Activated naive CD8-positive, alpha-beta T cell treated with anti-CD3 and anti-CD28 coated beads, Interleukin-2, amount 50 U/mL, for 24 hours (primary cell): ENCODE measurements around the gene PIH1D1.
"Not testable (repeated sequence)": the region's sequence is repeated elsewhere in the genome, so short reads cannot be mapped to it uniquely, and the experiment has no call there.

Experiments used
- ATAC-seq: fragments of 150-1000 bp; cut with Tn5 transposase; one replicate; pipeline ENCODE4 v1.10.0; 2021
- DNase-seq: peaks from one replicate; pipeline ENCODE4 v3.0.0; 2021
- H3K27ac Mint-ChIP-seq: one replicate; pipeline ENCODE4 v1.8.0; 2021; ENCODE audit warnings: mild to moderate bottlenecking, mixed read lengths
- H3K27me3 Mint-ChIP-seq: one replicate; pipeline ENCODE4 v1.8.0; 2021; ENCODE audit warnings: mixed read lengths
- H3K36me3 Mint-ChIP-seq: one replicate; pipeline ENCODE4 v1.8.0; 2021; ENCODE audit warnings: low read depth, mixed read lengths
- H3K4me1 Mint-ChIP-seq: one replicate; pipeline ENCODE4 v1.8.0; 2021; ENCODE audit warnings: mixed read lengths
- H3K4me3 Mint-ChIP-seq: one replicate; pipeline ENCODE4 v1.8.0; 2021; ENCODE audit warnings: mild to moderate bottlenecking, moderate library complexity, mixed read lengths
- H3K9me3 Mint-ChIP-seq: one replicate; pipeline ENCODE4 v1.8.0; 2021; ENCODE audit warnings: mixed read lengths

The PIH1D1 gene

DNA sequence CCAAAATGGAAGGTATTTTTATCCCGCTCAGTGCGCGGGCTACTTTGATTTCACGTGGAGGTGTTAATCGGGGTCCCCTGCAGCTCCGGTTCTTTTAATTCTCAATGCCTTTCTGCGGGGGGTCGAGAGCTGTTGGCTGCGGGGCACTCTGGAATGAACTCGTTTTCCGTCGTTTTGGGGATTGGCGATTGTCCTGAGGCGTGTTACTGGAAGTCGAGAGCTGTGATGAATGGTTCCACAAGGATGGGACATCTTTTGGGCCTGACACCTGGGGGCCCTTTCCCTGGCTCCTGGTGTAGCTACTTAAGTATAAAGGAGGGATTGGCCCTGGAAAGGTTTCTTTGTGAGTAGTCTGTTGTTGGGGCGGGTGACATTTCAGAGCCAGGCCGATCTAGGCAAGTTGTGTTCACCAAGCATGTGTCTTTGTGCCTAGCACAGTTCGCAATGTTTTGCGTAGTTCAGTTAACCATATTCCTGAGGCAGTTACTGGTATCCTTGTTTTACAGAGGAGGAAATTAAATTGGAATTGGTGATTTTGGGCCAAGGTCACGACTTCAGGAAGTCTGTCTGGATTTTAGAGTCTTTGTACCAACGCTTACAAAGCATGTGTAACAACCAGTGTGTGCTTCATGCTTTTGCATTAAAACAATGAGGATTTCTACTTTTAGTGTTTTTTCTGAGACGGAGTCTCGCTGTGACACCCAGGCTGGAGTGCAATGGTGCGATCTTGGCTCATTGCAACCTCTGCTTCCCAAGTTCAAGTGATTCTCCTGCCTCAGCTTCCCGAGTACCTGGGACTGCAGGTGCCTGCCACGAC, 36.6 kb upstream of the PIH1D1 start:
- Mint-ChIP-seq H3K36me3 (peaks cover 69% of the 10 kb centered on the region), H3K27ac (peak overlapping the region; percentile 100), H3K9me3 (no peaks in the 10 kb centered on the region), H3K27me3 (peaks cover 10% of the 10 kb centered on the region), H3K4me3 (peak overlapping the region; percentile 99), H3K4me1 (peaks cover 50% of the 10 kb centered on the region)
- ATAC-seq (no peak), DNase-seq (no peak)

DNA sequence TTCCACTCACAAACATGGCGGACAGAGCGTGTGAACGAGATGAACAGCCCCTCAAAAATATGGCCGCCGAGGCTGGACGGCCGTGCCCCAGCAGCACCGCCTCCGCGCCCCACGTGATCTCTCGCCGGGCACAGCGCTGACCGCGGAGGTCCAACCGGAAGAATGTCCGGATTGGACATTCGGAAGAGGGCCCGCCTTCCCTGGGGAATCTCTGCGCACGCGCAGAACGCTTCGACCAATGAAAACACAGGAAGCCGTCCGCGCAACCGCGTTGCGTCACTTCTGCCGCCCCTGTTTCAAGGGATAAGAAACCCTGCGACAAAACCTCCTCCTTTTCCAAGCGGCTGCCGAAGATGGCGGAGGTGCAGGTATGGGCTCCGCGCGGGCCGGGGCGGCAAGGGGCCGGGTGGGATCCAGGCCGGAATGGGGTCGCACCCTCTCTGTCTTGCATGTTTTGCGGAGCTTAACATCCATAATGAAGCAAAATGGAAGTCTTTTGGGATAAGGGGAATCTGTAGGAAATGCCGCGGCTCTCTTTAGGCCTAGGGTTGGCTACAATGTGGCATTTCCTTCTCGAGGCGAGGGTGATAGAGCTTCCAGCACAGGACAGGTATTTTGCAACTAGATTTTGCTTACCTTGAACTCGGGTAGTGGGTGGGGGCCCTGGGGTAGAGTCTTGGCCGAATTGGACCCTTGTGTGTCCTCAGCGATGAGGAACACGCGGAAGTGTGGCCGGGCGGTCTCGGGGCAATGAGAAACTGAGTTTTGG, 35.8 kb upstream of the PIH1D1 start, which contains the start of gene RPL13A:
Gene RPL13A (plus strand): TSS at position 332 of the 769 bp plus-strand sequence. CDS start 22 bp downstream, at position 354.
- Mint-ChIP-seq H3K27ac (peak within 1 kb of the TSS; percentile 100), H3K4me3 (peak within 1 kb of the TSS; percentile 99), H3K4me1 (peaks cover 45% of the 10 kb centered on the region), H3K9me3 (no peaks in the 10 kb centered on the region), H3K27me3 (peaks cover 10% of the 10 kb centered on the region), H3K36me3 (peaks cover 62% of the 10 kb centered on the region)
- ATAC-seq (peak; percentile 83), DNase-seq (peak; percentile 100)

DNA sequence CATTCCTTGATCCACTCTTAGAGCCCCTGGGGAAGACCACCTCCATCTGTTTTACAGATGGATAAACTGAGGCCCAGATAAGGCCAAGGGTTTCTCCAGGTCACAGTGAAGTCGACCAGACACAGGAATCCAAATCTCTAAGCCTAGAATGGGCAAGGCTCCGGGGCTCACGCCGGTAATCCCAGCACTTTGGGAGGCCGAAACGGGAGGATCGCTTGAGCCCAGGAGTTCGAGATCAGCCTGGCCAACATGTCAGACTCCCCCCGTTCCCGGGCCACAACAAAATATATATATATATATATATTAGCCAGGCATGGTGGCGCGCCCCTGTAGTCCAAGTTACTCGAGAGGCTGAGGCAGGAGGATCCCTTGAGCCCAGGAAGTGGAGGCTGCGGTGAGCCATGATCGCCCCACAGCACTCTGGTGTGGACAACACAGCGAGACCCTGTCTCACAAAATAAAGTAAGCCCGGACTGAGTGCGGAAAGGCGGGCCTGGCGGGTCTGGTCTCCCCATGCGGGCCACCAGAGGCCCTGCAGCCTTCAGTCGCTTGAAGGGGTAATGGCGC, 35.2 kb upstream of the PIH1D1 start:
- peak overlapping the region; percentile 100 for H3K27ac Mint-ChIP-seq
- H3K4me3 Mint-ChIP-seq, result peak overlapping the region; percentile 99
- DNase-seq (no peak), ATAC-seq (no peak)
- no peaks in the 10 kb centered on the region for H3K9me3 Mint-ChIP-seq
- peaks cover 45% of the 10 kb centered on the region for H3K4me1 Mint-ChIP-seq
- peaks cover 10% of the 10 kb centered on the region for H3K27me3 Mint-ChIP-seq
- peaks cover 59% of the 10 kb centered on the region for H3K36me3 Mint-ChIP-seq

DNA sequence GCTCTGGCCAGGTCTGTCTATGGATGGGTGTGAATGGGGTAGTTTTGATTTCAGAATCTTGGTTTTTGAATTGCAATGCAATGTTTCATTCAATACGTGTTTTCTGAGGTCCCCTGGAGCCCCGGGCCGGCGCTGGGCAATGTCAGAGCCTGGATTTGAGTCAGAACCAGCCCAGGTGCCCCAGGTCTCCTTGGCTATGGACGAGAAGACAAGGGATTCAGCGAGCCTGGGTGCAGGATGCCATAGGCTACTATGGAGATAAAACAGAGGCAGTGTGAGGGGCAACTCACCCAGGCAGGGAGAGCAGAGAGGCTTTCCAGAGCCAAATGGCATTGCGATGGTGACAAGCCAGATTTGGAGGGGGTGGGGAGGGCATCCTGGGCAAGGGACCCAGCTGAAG, 34.6 kb upstream of the PIH1D1 start:
- H3K27me3 Mint-ChIP-seq, result peaks cover 10% of the 10 kb centered on the region
- H3K4me1 Mint-ChIP-seq, result peaks cover 45% of the 10 kb centered on the region
- ATAC-seq (no peak), DNase-seq (no peak)
- H3K27ac Mint-ChIP-seq, result peak overlapping the region; percentile 86
- H3K4me3 Mint-ChIP-seq, result peak overlapping the region; percentile 99
- H3K36me3 Mint-ChIP-seq, result peaks cover 53% of the 10 kb centered on the region
- no peaks in the 10 kb centered on the region for H3K9me3 Mint-ChIP-seq

DNA sequence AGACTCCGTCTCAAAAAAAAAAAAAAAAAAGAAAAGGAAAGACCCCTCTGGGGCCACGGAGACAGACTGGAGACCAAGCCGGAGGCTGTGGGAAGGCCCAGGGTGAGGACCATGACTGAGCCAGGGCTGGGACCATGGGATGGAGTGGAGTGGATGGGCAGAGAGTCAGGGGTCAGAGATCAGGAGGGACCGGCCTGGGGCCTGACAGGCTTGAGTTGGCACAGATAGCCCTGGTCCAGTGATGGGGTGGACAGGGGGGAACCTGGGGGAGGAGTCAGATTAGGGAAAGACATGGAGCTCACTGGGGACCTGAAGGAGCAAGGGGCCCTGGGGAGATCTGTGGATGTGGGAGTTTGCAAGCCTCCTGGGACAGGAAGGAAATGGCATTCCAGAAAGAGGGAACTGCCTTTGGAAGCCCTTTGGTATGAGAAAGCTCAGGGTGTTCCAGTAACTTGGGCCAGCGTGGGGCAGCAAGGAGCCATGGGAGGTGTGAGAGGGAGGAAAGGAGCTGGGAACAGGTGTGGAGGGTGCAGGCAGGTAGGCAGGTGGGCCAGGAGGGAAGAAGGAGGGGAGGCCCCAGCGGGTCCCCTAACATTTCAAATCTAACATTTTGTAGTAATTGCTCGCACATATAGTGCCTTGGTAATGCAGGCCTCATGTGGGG, 29.5 kb upstream of the PIH1D1 start:
- no peak overlapping the region for H3K4me3 Mint-ChIP-seq
- peaks cover 14% of the 10 kb centered on the region for H3K36me3 Mint-ChIP-seq
- no peak overlapping the region for H3K27ac Mint-ChIP-seq
- peaks cover 13% of the 10 kb centered on the region for H3K4me1 Mint-ChIP-seq
- H3K27me3 Mint-ChIP-seq, result no peaks in the 10 kb centered on the region
- ATAC-seq (no peak), DNase-seq (no peak)
- H3K9me3 Mint-ChIP-seq, result no peaks in the 10 kb centered on the region

DNA sequence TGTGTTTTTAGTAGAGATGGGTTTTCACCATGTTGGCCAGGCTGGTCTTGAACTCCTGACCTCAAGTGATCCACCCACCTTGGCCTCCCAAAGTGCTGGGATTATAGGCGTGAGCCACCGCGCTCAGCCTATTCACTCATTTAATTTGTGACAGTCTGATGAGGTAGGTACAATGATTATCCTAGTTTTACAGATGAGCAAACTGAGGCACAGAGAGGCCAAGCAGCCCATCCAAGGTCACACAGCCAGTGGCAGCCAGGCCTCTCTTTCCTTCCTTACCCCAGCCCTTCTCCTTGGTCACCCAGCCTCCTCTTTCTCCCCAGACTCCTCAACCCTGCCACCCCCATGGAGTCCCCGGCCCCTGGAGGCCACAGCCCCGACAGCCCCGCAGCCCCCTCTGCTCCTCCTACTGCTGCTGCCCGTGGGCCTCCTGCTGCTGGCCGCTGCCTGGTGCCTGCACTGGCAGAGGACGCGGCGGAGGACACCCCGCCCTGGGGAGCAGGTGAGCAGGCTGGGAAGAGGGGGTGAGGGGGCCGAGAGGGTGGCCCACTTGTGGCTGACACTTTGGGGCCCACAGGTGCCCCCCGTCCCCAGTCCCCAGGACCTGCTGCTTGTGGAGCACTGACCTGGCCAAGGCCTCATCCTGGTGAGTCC, 28.5 kb upstream of the PIH1D1 start:
- Mint-ChIP-seq H3K9me3 (no peaks in the 10 kb centered on the region), H3K27ac (no peak overlapping the region), H3K4me3 (peak overlapping the region; percentile 14), H3K27me3 (no peaks in the 10 kb centered on the region), H3K36me3 (peaks cover 10% of the 10 kb centered on the region), H3K4me1 (peaks cover 19% of the 10 kb centered on the region)
- ATAC-seq, result no peak
- no peak for DNase-seq

DNA sequence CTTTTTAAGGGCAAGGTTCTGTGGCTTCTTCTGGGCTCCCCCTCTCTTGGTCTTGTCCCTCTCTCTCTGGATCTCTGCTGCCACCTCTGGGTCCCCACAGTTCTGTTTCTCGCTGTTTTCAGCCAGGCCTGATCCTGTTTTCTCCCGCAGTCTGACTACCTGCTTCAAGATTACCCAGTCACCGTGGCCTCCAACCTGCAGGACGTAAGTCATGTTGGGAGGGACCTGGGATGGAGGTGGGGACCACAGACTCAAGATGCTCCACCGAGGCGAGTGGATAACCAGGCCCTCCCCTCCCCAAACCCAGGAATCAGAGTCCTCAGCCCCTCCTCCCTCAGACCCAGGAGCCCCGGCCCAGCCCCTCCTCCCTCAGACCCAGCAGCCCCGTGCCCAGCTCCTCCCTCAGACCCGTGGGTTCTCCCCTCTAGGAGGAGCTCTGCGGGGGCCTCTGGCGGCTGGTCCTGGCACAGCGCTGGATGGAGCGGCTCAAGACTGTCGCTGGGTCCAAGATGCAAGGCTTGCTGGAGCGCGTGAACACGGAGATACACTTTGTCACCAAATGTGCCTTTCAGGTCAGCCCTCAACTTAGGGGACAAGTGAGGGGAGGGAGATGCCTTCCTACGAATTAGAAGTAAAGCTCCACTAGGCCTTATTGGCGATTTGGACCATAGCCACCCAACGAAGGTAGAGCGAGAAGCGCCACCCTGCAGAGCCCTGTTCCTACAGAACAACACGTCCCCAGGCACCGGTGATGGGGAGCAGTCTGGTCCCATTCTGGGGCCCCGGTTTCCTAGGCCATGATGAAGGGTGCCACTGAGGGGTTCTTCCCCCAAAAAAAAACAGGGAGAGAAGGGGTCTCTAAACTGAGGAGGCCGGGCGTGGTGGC, 24.6 kb upstream of the PIH1D1 start:
- Mint-ChIP-seq H3K9me3 (no peaks in the 10 kb centered on the region), H3K27me3 (no peaks in the 10 kb centered on the region), H3K27ac (peak overlapping the region; percentile 88), H3K4me1 (peaks cover 43% of the 10 kb centered on the region), H3K4me3 (peak overlapping the region; percentile 80), H3K36me3 (peaks cover 4% of the 10 kb centered on the region)
- DNase-seq, result peak; percentile 85
- ATAC-seq, result peak; percentile 72

DNA sequence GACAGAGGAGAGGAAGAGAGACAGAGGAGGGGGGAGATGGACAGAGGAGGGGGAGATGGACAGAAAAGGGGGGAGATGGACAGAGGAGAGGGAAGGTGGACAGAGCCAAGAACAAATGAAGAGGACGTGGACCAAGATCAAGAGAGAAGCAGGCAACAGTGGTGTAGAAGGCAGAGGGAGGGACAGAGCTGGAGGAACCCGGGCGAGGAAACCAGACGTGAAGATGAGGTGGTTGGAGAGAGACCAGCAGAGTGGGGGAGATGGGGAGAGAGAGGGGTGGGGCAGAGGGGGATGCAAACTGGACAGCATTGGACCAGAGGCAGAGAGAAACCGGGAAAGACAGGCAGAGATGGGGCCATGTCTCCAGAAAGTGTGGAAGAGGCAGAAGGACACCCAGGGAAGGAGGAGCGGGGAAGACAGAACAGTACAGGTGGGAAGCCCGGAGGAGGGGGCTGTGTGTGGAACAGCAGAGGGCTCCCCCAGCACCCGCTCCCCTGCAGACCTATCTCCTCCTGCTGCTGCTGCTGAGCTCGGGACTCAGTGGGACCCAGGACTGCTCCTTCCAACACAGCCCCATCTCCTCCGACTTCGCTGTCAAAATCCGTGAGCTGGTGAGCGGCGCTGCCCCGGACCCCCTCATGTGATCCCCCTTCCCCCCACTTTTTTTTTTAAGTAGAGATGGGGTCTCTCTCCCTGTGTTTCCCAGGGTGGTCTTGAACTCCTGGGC, 23.7 kb upstream of the PIH1D1 start:
- Mint-ChIP-seq H3K27ac (peak overlapping the region; percentile 90), H3K4me3 (peak overlapping the region; percentile 80), H3K4me1 (peaks cover 51% of the 10 kb centered on the region), H3K9me3 (no peaks in the 10 kb centered on the region), H3K27me3 (no peaks in the 10 kb centered on the region), H3K36me3 (peaks cover 4% of the 10 kb centered on the region)
- peak; percentile 29 for DNase-seq
- no peak for ATAC-seq

DNA sequence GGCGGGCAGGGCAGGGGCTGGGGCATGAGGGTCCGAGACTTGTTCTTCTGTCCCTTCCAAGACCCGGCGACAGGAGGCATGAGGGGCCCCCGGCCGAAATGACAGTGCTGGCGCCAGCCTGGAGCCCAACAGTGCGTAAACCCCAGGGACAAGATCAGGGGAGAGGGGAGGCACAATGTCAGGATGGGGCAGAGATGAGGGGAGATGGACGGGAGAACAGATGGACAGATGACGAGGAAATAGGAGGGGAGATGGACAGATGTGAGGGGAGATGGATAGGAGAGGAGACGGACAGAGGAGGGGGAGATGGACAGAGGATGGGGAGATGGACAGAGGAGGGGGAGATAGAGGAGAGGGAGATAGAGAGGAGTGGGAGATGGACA, 22.9 kb upstream of the PIH1D1 start:
- Mint-ChIP-seq H3K36me3 (peaks cover 4% of the 10 kb centered on the region), H3K4me1 (peaks cover 60% of the 10 kb centered on the region), H3K4me3 (peak overlapping the region; percentile 80), H3K9me3 (no peaks in the 10 kb centered on the region), H3K27ac (peak overlapping the region; percentile 90), H3K27me3 (no peaks in the 10 kb centered on the region)
- DNase-seq, result no peak
- ATAC-seq, result no peak

DNA sequence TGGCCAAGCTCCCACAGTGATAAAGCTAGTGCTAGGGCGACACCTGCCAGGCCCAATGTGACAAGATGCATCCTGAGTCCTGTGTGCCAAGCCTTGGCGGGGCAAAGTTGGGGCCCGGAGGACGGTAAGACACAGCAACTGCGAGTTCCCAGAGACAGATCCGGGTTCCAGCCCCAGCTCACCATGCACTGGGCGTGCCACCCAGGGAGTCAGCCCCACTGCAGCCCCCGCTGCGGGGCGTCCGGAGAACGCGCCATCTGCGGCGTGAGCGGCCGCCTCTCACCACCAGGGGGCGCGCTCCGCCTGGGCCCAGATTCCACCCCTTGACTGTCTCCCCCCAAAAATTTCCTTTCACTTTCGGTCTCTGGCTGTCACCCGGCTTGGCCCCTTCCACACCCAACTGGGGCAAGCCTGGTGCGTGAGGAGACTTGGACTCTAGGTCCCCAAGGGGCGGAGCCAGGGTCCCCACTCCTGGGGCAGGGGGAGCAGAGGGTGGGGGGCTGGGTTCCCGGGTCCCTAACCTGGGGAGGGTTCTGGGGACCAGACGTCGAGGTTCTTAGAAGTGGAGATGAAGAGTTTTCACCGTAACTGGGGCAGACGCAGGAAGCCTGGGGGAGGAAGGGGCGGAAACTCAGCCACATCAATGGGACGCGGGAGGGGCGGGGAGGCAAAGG, 22.4 kb upstream of the PIH1D1 start, which contains the start of gene FLT3LG:
Gene FLT3LG (plus strand): TSS at position 348 of the 674 bp plus-strand sequence. CDS start 425 bp downstream, outside the sequence.
- H3K27ac Mint-ChIP-seq, result peak within 1 kb of the TSS; percentile 90
- H3K27me3 Mint-ChIP-seq, result no peaks in the 10 kb centered on the region
- no peaks in the 10 kb centered on the region for H3K9me3 Mint-ChIP-seq
- peaks cover 7% of the 10 kb centered on the region for H3K36me3 Mint-ChIP-seq
- H3K4me1 Mint-ChIP-seq, result peaks cover 63% of the 10 kb centered on the region
- peak within 1 kb of the TSS; percentile 80 for H3K4me3 Mint-ChIP-seq
- ATAC-seq, result peak; percentile 55
- DNase-seq, result peak; percentile 91

DNA sequence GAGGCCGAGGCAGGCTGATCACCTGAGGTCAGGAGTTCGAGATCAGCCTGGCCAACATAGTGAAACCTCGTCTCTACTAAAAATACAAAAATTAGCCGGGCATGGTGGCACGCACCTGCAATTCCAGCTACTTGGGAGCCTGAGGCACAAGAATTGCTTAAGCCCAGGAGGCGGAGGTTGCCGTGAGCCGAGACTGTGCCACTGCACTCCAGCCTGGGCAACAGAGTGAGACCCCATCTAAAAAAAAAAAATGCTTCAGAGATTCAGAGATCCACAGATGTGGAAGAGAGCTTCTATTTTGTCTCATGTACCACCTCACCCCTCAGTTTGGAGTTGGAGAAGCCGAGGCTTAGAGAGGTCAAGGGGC, 21.9 kb upstream of the PIH1D1 start:
- H3K27ac Mint-ChIP-seq, result peak overlapping the region; percentile 90
- H3K9me3 Mint-ChIP-seq, H3K36me3 Mint-ChIP-seq, H3K27me3 Mint-ChIP-seq, ATAC-seq, DNase-seq: not testable (repeated sequence)
- peaks cover 65% of the 10 kb centered on the region for H3K4me1 Mint-ChIP-seq
- peak overlapping the region; percentile 80 for H3K4me3 Mint-ChIP-seq

DNA sequence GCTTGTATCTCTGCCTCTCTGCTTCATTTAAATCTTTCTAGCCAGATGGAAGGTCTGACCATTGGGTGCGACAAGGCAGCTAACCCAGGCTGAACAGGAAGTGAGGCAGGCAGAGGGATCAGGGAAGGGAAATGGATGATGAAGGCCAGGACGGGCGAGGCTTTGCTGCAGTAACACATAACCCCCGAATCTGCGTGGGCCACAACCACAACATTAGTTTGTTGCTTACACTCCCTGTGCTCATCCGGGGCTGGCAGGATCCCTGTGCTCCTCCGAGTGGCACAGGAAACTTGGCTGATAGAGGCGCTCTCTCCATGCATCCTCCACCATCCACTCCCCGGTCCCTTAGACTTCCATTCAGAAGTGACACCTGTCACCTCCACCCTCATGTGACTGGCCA, 21.3 kb upstream of the PIH1D1 start:
- peaks cover 7% of the 10 kb centered on the region for H3K36me3 Mint-ChIP-seq
- H3K27ac Mint-ChIP-seq, result peak overlapping the region; percentile 90
- H3K9me3 Mint-ChIP-seq, result no peaks in the 10 kb centered on the region
- H3K27me3 Mint-ChIP-seq, result no peaks in the 10 kb centered on the region
- H3K4me1 Mint-ChIP-seq, result peaks cover 69% of the 10 kb centered on the region
- peak overlapping the region; percentile 41 for H3K4me3 Mint-ChIP-seq
- DNase-seq, result peak; percentile 30
- ATAC-seq, result no peak
